GM19397 (cell line): ENCODE measurements around the gene RDH5.

Experiments used
- ATAC-seq: cut with Tn5 transposase; IDR thresholded peaks from one replicate; pipeline ENCODE4 v1.9.1; 2021; ENCODE audit warnings: mild to moderate bottlenecking, moderate library complexity; ENCODE audit not compliant: unreplicated experiment

The RDH5 gene

GRCh38 chr12:55711786-55712553, 8.2 kb upstream of the RDH5 start:
- no peak for ATAC-seq

- ATAC-seq: no peak
Observed at GRCh38 chr12:55712700-55713415, 7.3 kb upstream of the RDH5 start.

- no peak for ATAC-seq
Observed at GRCh38 chr12:55713721-55714120, 6.5 kb upstream of the RDH5 start.

GRCh38 chr12:55715169-55715764, 4.9 kb upstream of the RDH5 start:
- no peak for ATAC-seq

- ATAC-seq: peak; percentile 88
Observed at GRCh38 chr12:55715833-55716581, 4.2 kb upstream of the RDH5 start, which contains the start of gene BLOC1S1. Gene BLOC1S1, plus strand, starts transcription at chr12:55716046. Its CDS starts 6 bp downstream, at chr12:55716052.

GRCh38 chr12:55716582-55716957, 3.6 kb upstream of the RDH5 start:
- ATAC-seq: no peak

- ATAC-seq: no peak
Observed at GRCh38 chr12:55717011-55718007, 2.9 kb upstream of the RDH5 start.

GRCh38 chr12:55718015-55718414, 2.2 kb upstream of the RDH5 start:
- no peak for ATAC-seq

- ATAC-seq: no peak
Observed at GRCh38 chr12:55718624-55719275, 1.4 kb upstream of the RDH5 start.

- ATAC-seq: no peak
Observed at GRCh38 chr12:55719371-55719770, 822 bp upstream of the RDH5 start.

GRCh38 chr12:55720894-55721444, 776 bp downstream of the RDH5 start:
- no peak for ATAC-seq

- no peak for ATAC-seq
Observed at GRCh38 chr12:55721601-55722213, 1.5 kb downstream of the RDH5 start.

- no peak for ATAC-seq
Observed at GRCh38 chr12:55722948-55723347, 2.8 kb downstream of the RDH5 start.

- no peak for ATAC-seq
Observed at GRCh38 chr12:55723516-55724225, 3.5 kb downstream of the RDH5 start.

GRCh38 chr12:55724226-55724939, 4.2 kb downstream of the RDH5 start:
- no peak for ATAC-seq

GRCh38 chr12:55724940-55725309, 4.7 kb downstream of the RDH5 start:
- ATAC-seq: no peak

- no peak for ATAC-seq
Observed at GRCh38 chr12:55725556-55725955, 5.4 kb downstream of the RDH5 start.

- no peak for ATAC-seq
Observed at GRCh38 chr12:55726971-55727370, 6.8 kb downstream of the RDH5 start.
